Measurements from ENCODE around the gene VTI1A.

- TF ChIP-seq POLR2A (IDR thresholded peaks at IDR 0.05; ENCODE audit: control extremely low read depth in 1 of 2, low read depth in 2 of 2, low read length in 2 of 2) (no peak), GTF2F1 (IDR thresholded peaks at IDR 0.05; ENCODE audit: borderline replicate concordance, low read depth, low read length) (no peak), ATF2 (IDR thresholded peaks at IDR 0.05; ENCODE audit: low read length) (no peak), NRF1 (IDR thresholded peaks at IDR 0.05; ENCODE audit: low read depth, low read length) (no peak), GABPA (IDR thresholded peaks at IDR 0.05; ENCODE audit: borderline replicate concordance, insufficient read depth, low read length) (no peak), PHF8 (conservative IDR thresholded peaks at IDR 0.05; ENCODE audit: low read depth, low read length) (no peak), SP1 (IDR thresholded peaks at IDR 0.05; ENCODE audit: low read depth, low read length) (no peak), JUN (IDR thresholded peaks at IDR 0.05; ENCODE audit: low read depth, low read length) (no peak), HDAC2 (IDR thresholded peaks at IDR 0.05; ENCODE audit: borderline replicate concordance in 1 of 2, low read depth in 2 of 2, low read length in 2 of 2) (no peak), EP300 (IDR thresholded peaks at IDR 0.05; ENCODE audit: borderline replicate concordance in 1 of 2, low read depth in 2 of 2, low read length in 2 of 2) (no peak), RFX5 (IDR thresholded peaks at IDR 0.05; ENCODE audit: borderline replicate concordance, low read depth, low read length) (no peak)
- TF ChIP-seq, protein P1, sequence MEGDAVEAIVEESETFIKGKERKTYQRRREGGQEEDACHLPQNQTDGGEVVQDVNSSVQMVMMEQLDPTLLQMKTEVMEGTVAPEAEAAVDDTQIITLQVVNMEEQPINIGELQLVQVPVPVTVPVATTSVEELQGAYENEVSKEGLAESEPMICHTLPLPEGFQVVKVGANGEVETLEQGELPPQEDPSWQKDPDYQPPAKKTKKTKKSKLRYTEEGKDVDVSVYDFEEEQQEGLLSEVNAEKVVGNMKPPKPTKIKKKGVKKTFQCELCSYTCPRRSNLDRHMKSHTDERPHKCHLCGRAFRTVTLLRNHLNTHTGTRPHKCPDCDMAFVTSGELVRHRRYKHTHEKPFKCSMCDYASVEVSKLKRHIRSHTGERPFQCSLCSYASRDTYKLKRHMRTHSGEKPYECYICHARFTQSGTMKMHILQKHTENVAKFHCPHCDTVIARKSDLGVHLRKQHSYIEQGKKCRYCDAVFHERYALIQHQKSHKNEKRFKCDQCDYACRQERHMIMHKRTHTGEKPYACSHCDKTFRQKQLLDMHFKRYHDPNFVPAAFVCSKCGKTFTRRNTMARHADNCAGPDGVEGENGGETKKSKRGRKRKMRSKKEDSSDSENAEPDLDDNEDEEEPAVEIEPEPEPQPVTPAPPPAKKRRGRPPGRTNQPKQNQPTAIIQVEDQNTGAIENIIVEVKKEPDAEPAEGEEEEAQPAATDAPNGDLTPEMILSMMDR (IDR thresholded peaks at IDR 0.05; ENCODE audit: control extremely low read depth in 1 of 3, insufficient read depth in 1 of 3, low read depth in 1 of 3, low read length in 3 of 3), result no peak
Measured at GRCh38 chr10:112765717-112766235, 318.8 kb downstream of the VTI1A start.
